Retinal pigment epithelial cell (primary cell): Measurements from ENCODE around the gene SLC18A3.

Source experiments
- DNase-seq: peaks from one replicate; pipeline ENCODE4 v3.0.0-alpha.2; 2010; ENCODE audit warnings: low read depth
- H3K4me3 ChIP-seq: 2 replicates; pipeline ENCODE4 v1.5.1; 2011; ENCODE audit warnings: mild to moderate bottlenecking, low read length, control low read depth, moderate library complexity
- TF ChIP-seq, protein P1 (sequence below): conservative IDR thresholded peaks from 2 replicates; pipeline ENCODE4 v1.5.1; 2011; ENCODE audit warnings: low read depth, low read length, control low read depth, inconsistent platforms

The SLC18A3 gene

DNA sequence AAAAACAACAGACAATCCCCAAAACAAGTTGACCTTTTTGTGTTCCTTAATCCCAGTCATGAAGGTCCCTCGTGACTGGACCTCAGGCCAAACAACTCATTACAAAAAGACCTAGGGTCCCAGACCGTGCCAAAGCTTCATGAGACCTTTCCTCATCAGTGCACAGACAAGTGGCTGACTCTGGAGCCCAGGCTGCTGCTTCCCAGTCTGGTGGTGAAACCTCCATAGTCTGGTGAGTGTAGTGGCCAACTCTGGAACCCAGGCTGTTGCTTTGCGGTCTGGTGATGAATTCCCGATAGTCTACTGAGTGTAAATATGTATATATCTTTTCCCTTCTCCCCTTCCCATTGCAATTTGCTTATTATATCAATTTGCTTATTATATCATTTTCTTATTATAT, 22.1 kb upstream of the SLC18A3 start:
- no peak for DNase-seq
- H3K4me3 ChIP-seq, result no peak overlapping the region
- TF ChIP-seq, protein P1, sequence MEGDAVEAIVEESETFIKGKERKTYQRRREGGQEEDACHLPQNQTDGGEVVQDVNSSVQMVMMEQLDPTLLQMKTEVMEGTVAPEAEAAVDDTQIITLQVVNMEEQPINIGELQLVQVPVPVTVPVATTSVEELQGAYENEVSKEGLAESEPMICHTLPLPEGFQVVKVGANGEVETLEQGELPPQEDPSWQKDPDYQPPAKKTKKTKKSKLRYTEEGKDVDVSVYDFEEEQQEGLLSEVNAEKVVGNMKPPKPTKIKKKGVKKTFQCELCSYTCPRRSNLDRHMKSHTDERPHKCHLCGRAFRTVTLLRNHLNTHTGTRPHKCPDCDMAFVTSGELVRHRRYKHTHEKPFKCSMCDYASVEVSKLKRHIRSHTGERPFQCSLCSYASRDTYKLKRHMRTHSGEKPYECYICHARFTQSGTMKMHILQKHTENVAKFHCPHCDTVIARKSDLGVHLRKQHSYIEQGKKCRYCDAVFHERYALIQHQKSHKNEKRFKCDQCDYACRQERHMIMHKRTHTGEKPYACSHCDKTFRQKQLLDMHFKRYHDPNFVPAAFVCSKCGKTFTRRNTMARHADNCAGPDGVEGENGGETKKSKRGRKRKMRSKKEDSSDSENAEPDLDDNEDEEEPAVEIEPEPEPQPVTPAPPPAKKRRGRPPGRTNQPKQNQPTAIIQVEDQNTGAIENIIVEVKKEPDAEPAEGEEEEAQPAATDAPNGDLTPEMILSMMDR, result no peak

DNA sequence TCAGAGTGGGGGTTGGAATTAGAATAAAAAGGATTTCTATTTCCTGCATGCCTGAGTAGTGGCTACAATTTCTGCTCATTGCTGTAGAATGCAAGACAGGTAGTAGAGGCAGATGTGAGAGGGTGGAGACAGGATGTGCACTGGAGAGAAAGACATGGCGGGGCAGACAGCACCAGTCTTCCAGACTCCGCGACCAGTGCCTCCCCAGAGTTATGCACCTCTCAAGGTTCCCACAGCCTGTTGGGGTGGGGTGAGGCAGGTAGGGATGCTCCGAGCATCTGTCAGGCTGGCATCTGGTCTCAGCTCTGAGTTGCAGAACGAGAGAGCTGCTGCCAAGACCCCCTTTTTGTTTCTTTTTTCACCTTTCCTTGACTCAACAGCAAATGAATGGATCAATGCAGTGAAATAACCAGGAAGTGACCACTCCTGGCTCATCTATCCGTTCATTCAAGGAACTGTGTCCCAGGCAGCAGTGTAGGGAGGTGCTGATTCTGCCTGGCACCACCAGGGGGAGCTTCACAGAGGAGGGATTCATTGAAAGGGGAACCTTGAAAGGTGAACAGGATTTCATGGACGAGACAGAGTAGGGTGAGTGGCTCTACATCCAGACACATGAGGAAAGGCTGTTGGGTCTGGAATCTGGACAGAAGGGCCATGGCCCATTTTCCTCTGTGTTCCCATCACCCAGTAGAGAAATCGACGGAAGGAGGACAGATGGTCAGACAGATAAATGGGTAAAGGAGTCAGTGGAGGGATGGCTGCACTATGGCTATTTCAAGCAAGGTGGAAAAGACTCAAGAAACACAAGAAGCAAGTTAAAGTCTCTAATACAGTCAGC, 17.2 kb upstream of the SLC18A3 start:
- H3K4me3 ChIP-seq, result no peak overlapping the region
- DNase-seq, result no peak
- TF ChIP-seq, protein P1, result peak; percentile 100

- TF ChIP-seq, protein P1, result no peak
- DNase-seq, result no peak
- H3K4me3 ChIP-seq, result no peak overlapping the region
These were observed 16.6 kb upstream of the SLC18A3 start for GRCh38 chr10:49593564-49593875.

DNA sequence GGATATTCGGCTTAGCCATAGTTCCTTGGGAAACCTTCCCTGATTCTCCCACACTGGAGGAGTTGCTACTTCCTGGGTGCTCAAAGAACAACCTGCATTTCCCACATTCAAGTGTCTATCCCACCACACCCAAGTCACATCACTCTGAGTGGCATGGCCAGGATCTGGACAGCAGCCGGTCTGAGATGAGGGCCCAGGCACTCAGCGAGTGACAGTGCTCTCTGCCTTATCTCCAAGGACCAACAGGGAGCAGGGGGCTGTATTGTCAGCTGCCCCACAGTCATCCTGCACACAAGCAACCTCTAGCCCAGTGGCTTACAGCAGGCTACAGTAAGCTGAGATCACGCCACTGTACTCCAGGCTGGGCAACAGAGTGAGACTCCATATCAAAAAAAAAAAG, 16.1 kb upstream of the SLC18A3 start:
- no peak overlapping the region for H3K4me3 ChIP-seq

GRCh38 chr10:49594594-49594993, 15.5 kb upstream of the SLC18A3 start:
- DNase-seq, result no peak
- H3K4me3 ChIP-seq, result no peak overlapping the region

More for the DNA sequence above, 16.1 kb upstream of the SLC18A3 start:
- TF ChIP-seq, protein P1, result no peak
- DNase-seq, result no peak

GRCh38 chr10:49595003-49595712, 15.0 kb upstream of the SLC18A3 start:
- no peak for DNase-seq
- H3K4me3 ChIP-seq, result no peak overlapping the region
- TF ChIP-seq, protein P1, result no peak

More at GRCh38 chr10:49594594-49594993, 15.5 kb upstream of the SLC18A3 start:
- TF ChIP-seq, protein P1, result peak; percentile 80
